Fibroblast of lung (primary cell): ENCODE measurements around the gene KLK8. TPM values are rescaled to one million over a fixed set of nuclear protein-coding genes. Genes with fewer than 3 reads are reported as not detected.

ENCODE experiments used
- DNase-seq, 2 donors: peaks; one replicate each; pipeline versions ENCODE4 v3.0.0 to v3.0.0-alpha.2; 2010; ENCODE audit warnings: low read depth in 2 of 2
- H2AFZ ChIP-seq: 2 replicates; pipeline ENCODE4 v1.5.1; 2012; ENCODE audit warnings: low read length, control low read depth, inconsistent platforms
- H3K27ac ChIP-seq: 2 replicates; pipeline ENCODE4 v1.5.1; 2011; ENCODE audit warnings: low read length, control low read depth; ENCODE audit not compliant: insufficient read depth
- H3K27me3 ChIP-seq: 2 replicates; pipeline ENCODE4 v1.5.1; 2011; ENCODE audit warnings: mild to moderate bottlenecking, low read length; ENCODE audit not compliant: control insufficient read depth, insufficient read depth
- H3K36me3 ChIP-seq: 2 replicates; pipeline ENCODE4 v1.5.1; 2011; ENCODE audit warnings: low read length; ENCODE audit not compliant: control insufficient read depth, insufficient read depth
- H3K4me1 ChIP-seq: 2 replicates; pipeline ENCODE4 v1.5.1; 2011; ENCODE audit warnings: low read length; ENCODE audit not compliant: control insufficient read depth, insufficient read depth; ENCODE audit errors: extremely low read depth
- H3K4me2 ChIP-seq: 2 replicates; pipeline ENCODE4 v1.5.1; 2011; ENCODE audit warnings: low read length, control low read depth; ENCODE audit not compliant: insufficient read depth; ENCODE audit errors: extremely low read depth
- H3K4me3 ChIP-seq, 4 experiments: fragments of 200-600 bp in 1 of 4; sonication (generic) in 1 of 4; replicated peaks in 1 of 4; 2 replicates each; pipeline ENCODE4 v1.5.1; 2011 to 2016; ENCODE audit warnings: low read length in 4 of 4, low read depth in 3 of 4, mild to moderate bottlenecking in 3 of 4, control low read depth in 2 of 4, inconsistent platforms in 1 of 4, mixed read lengths in 1 of 4; ENCODE audit not compliant: insufficient read depth in 1 of 4; ENCODE audit errors: control extremely low read depth in 1 of 4
- H3K79me2 ChIP-seq: 2 replicates; pipeline ENCODE4 v1.5.1; 2012; ENCODE audit warnings: mild to moderate bottlenecking, low read length, inconsistent platforms; ENCODE audit not compliant: control insufficient read depth, insufficient read depth
- H3K9ac ChIP-seq: 2 replicates; pipeline ENCODE4 v1.5.1; 2011; ENCODE audit warnings: mild to moderate bottlenecking, low read length, control low read depth; ENCODE audit not compliant: insufficient read depth
- H3K9me3 ChIP-seq: 2 replicates; pipeline ENCODE4 v1.5.1; 2012; ENCODE audit warnings: low read depth, low read length; ENCODE audit not compliant: control insufficient read depth, insufficient read depth
- H4K20me1 ChIP-seq: 2 replicates; pipeline ENCODE4 v1.5.1; 2011; ENCODE audit warnings: low read length; ENCODE audit not compliant: control insufficient read depth, insufficient read depth; ENCODE audit errors: extremely low read depth
- CTCF ChIP-seq, 2 donors: IDR thresholded peaks in 1 of 2; conservative IDR thresholded peaks in 1 of 2; 1 replicate in 1 of 2; 2 replicates in 1 of 2; pipeline ENCODE4 v1.5.1; 2011 to 2012; ENCODE audit warnings: low read length in 2 of 2, control low read depth in 1 of 2, inconsistent platforms in 1 of 2, low read depth in 1 of 2, mild to moderate bottlenecking in 1 of 2
- EZH2 ChIP-seq: IDR thresholded peaks from 2 replicates; pipeline ENCODE4 v1.5.1; 2012; ENCODE audit warnings: low read length, control low read depth, mild to moderate bottlenecking; ENCODE audit errors: missing control alignments
- polyA plus RNA-seq, 2 donors: library from polyadenylated mRNA; depleted of rRNA in 1 of 2; stranded (reverse) in 1 of 2; unstranded in 1 of 2; fragments of >200 nt; gene quantifications; 2 replicates each; pipeline ENCODE4 v1.2.1, GENCODE V29; 2011 to 2012; ENCODE audit warnings: missing spikeins in 1 of 2
- total RNA-seq: library from RNA; depleted of rRNA; stranded (reverse); fragments of >200 nt; gene quantifications from 2 replicates; pipeline ENCODE4 v1.2.1, GENCODE V29; 2014

Gene KLK8
- total and polyA plus RNA-seq, 2 donors (not counting 1 experiment from before 2014, with no cell fraction given): not detected

- Histone ChIP-seq H3K9me3 (no peaks in the 10 kb centered on the region), H3K27me3 (peaks cover 3% of the 10 kb centered on the region), H3K27ac (no peak overlapping the region), H3K36me3 (no peaks in the 10 kb centered on the region), H4K20me1 (no peaks in the 10 kb centered on the region), H3K9ac (no peak overlapping the region), H3K4me1 (no peaks in the 10 kb centered on the region), H2AFZ (no peak overlapping the region), H3K79me2 (no peaks in the 10 kb centered on the region), H3K4me3 (no peak overlapping the region), H3K4me2 (no peak overlapping the region)
- no peak for DNase-seq
- TF ChIP-seq CTCF (conservative IDR thresholded peaks at IDR 0.05 in 1 of 2, IDR thresholded peaks at IDR 0.05 in 1 of 2; ENCODE audit: low read depth in 1 of 2, low read length in 2 of 2) (no peak), EZH2 (no peak)
Measured at GRCh38 chr19:51014242-51014641, 12.8 kb upstream of the KLK8 start.

DNA sequence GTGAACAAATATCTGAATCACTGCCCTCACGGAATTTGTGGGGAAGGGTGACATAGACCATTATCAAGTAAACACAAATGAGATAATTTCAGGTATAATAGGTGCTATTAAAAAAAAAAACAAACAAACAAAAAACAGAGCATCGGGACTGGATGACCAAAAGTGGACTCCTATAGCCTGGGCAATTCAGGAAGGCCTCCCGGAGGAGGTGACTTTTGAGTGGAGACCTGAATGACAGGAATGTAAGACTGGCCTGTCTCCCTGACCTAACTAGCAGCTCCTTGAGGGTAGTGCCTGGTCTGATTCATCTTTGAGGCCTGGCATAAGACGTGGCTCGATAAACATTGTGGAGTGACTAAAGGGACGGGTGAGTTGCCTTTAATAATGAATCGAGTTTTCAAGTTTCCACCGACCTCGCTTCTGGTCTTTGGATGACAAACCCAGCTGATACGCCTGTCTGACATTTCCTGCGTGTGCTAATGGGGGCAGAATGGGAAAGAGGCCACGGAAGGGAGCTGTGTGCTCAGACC is 11.3 kb upstream of the KLK8 start:
- no peaks in the 10 kb centered on the region for H3K79me2 ChIP-seq
- TF ChIP-seq EZH2: no peak
- TF ChIP-seq CTCF (conservative IDR thresholded peaks at IDR 0.05 in 1 of 2, IDR thresholded peaks at IDR 0.05 in 1 of 2; ENCODE audit: low read depth in 1 of 2, low read length in 2 of 2): no peak
- no peaks in the 10 kb centered on the region for H3K9me3 ChIP-seq
- no peaks in the 10 kb centered on the region for H3K4me1 ChIP-seq
- H2AFZ ChIP-seq: no peak overlapping the region
- peaks cover 3% of the 10 kb centered on the region for H3K27me3 ChIP-seq
- no peaks in the 10 kb centered on the region for H3K36me3 ChIP-seq
- no peak for DNase-seq
- H3K4me3 ChIP-seq: no peak overlapping the region
- H3K4me2 ChIP-seq: no peak overlapping the region
- H3K9ac ChIP-seq: no peak overlapping the region
- no peak overlapping the region for H3K27ac ChIP-seq
- H4K20me1 ChIP-seq: no peaks in the 10 kb centered on the region

DNA sequence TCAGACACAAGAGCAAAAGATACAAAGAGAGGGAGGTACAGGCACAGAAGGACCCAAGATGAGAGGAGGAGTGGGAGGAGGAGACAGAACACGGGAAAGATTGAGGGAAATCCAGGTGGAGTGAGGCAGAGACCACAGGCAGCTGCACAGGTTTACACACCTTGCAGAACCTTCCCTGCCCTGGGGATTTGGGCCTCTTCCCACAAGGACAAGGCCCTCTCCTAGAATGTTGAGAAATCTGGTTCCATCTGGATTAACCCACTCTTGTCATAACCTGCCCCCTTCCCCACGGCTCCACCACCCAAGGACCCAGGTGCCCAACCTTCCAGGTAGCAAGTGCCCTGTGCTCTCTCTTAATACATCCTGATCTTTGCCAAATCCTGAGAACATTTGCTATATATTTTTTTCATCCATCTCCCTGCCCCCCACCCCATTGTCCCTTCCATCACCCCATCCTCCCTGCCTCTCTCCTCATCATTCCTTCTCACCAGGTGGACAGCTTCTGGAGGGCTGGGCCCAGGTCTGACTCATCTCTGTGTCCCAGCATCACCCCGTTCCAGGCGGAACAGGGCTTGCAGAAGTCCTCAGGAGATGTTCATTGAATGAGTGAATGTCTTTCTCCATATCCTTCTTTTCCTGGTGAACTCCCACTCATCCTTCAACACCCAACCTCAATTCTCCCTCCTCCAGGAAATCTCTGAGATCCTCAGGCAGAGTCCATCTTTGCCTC is 8.8 kb upstream of the KLK8 start:
- TF ChIP-seq EZH2 (no peak), CTCF (conservative IDR thresholded peaks at IDR 0.05 in 1 of 2, IDR thresholded peaks at IDR 0.05 in 1 of 2; ENCODE audit: low read depth in 1 of 2, low read length in 2 of 2) (no peak)

More for the DNA sequence above, 8.8 kb upstream of the KLK8 start:
- Histone ChIP-seq H2AFZ (no peak overlapping the region), H4K20me1 (no peaks in the 10 kb centered on the region), H3K4me1 (no peaks in the 10 kb centered on the region), H3K9ac (no peak overlapping the region), H3K4me2 (no peak overlapping the region), H3K27ac (no peak overlapping the region), H3K27me3 (no peaks in the 10 kb centered on the region), H3K79me2 (no peaks in the 10 kb centered on the region), H3K36me3 (no peaks in the 10 kb centered on the region), H3K9me3 (no peaks in the 10 kb centered on the region), H3K4me3 (no peak overlapping the region)
- DNase-seq: no peak
